HG02623 (cell line): ENCODE data around the gene FAM171A2.

Source experiments
- ATAC-seq: cut with Tn5 transposase; IDR thresholded peaks from one replicate; pipeline ENCODE4 v1.9.1; 2021; ENCODE audit warnings: moderate library complexity; ENCODE audit not compliant: unreplicated experiment

Gene FAM171A2

DNA sequence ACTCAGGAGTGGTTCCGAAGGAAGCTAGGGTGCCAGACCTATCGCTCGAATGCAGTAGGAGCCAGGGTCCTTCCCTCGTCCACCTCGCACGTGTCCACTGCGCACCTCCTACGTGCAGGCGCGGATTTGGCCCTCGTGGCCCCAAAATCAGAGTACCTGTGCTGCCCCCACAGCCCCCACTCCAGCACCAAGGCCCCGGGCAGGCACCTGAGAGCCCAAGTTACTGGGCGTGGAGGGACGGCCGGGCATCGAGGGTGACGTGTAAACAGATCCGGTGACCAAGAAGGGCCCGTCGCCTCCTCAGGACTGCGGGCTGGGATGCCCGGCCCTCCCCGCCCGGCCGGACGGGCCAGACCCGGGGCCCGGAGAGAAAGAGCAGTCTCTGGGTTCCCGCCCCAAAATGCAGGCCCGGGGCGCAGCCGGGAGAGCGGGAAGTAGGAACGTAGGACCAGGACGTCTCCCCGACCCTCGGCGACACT lies 39.5 kb downstream of the FAM171A2 start:
- ATAC-seq, result no peak

DNA sequence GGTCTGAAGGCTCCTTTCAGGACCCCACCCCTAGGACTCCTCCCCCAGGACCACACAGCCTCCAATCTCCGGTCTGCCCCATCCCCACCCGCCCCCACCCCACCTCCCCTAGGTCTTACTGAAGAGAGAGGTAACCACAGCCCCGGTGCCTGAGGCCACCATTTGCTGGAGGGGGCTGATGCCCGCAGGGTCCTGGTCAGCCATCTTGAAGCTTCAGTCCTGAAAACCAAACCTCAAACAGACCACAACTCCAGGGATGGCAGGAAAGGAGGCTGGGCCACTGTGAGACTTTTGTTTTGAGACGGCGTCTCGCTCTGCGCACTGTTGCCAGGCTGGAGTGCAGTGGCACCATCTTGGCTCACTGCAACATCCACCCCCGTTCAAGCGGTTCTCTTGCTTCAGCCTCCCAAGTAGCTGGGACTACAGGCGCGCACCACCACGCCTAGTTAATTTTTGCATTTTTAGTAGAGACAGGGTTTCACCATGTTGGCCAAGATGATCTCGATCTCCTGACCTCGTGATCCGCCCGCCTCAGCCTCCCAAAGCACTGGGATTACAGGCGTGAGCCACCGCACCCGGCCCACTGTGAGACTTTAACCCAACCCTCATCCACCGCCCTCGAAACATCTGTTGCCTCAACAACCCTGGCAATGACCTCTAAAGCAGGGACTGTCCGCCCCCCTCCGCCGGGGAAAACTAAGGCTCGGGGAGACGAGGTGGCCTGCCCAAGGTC lies 40.1 kb downstream of the FAM171A2 start:
- ATAC-seq, result no peak

- ATAC-seq, result no peak
These were observed 41.3 kb downstream of the FAM171A2 start for GRCh38 chr17:44322236-44322895.

DNA sequence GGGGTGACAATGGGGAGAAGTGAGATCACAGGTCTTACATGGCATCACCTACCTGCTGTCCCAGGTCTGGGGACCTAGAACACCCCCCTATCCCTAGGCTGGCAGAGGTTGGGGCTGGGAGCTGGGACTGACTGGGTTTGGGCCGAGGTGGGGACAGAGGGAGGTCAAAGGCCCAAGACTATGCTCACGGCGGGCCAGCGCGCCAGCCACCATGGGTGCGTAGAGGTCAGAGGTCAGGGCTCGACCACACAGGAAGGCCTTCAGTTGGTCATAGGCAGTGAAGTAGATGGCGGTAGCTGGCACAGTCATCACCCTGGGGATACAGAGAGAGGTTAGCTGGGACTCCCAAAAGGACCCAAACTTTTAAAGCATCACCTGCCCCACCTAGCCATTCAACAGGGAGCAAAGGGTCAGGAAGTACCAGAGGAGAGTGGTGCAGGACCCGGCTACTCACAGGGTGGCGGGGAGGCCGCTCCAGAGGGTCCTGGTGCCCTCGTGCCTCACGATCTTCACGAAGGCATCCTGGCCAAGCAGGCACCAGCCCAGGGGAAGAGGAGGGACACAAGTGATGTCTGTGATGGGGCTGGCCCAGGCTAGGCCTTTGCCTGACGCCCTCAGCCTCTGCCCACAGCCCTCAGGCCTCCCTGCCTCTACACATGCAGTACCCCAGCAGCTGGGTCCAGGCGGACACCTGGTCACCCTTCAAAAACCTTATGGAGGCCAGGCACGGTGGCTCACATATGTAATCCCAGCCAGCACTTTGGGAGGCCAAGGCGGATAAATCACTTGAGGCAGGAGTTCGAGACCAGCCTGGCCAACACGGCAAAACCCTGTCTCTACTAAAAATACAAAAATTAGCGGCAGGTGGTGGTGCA lies 42.2 kb downstream of the FAM171A2 start:
- no peak for ATAC-seq

- no peak for ATAC-seq
These were observed 43.6 kb downstream of the FAM171A2 start for GRCh38 chr17:44320066-44320465.

DNA sequence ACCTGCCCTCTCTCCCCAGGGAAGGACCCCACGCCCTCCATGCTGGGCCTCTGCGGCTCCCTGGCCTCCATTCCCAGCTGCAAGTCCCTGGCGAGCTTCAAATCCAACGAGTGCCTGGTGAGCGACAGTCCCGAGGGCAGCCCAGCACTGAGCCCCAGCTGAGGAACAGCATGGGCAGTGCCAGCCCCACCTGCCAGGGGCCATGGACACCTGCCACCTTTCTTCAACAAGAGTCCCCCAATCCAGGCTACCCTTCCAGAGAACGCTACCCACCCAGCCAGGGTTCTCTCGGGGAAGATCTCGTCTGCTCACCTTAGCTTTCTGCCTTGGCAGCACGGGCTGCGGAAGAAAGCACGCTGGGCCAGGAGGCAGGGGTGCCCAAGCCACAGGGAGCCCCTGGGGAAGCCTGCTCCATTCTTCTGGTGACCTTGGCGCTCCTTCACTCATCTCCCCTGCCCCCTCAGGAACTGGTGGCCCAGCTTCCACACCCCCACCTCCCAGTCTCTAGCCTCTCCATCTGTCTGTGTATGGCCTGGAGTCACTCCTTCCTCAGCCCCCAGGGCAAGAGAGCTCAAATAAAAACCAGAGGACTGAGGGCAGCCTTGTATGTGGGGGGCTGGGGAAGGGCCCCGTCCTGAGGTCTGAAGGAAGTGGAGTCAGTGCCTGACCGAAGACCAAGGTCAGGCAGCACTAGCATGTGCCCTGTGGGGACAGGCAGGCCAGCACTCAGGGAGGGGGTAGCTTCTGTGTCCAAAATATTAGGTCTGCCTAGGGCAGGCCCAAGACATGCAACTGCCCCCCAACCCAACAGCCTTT lies 45.4 kb downstream of the FAM171A2 start:
- no peak for ATAC-seq

- ATAC-seq, result no peak
These were observed 46.1 kb downstream of the FAM171A2 start for GRCh38 chr17:44317545-44317944.

- ATAC-seq, result no peak
These were observed 47.6 kb downstream of the FAM171A2 start for GRCh38 chr17:44315760-44316731.

GRCh38 chr17:44314869-44315661 lies 48.6 kb downstream of the FAM171A2 start:
- ATAC-seq, result no peak

- no peak for ATAC-seq
These were observed 49.2 kb downstream of the FAM171A2 start for GRCh38 chr17:44314524-44314868.

- no peak for ATAC-seq
These were observed 49.6 kb downstream of the FAM171A2 start for GRCh38 chr17:44314031-44314430.

DNA sequence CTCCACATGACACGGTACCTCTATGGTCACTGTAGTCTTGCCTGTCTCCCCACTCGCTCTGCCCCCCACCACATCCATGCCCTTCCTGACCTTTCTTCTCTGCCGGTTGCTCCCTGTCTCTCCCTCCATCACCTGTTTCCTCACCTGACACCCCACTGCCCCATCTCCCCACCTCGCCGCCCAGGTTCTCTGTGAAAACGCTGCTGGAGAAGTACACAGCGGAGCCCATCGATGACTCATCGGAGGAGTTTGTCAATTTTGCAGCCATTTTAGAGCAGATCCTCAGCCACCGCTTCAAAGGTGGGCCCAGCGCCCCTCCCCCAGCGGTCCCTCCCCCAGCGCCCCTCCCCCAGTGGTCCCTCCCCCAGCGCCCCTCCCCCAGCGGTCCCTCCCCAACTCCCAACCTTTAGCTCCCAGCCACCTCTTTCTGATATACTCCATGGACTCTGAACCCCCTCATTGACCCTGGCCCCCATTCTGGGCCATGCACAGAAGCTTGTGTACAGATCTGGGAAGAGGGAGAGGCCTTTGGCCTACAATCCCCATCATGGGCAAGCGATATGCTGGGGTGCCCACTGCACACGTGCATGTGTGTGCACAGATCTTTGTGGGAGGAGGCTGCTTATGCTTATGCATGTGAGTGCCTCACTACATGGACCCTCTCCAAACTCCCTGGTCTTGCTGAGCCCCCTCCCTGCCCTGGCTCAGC lies 51.1 kb downstream of the FAM171A2 start:
- ATAC-seq, result no peak

DNA sequence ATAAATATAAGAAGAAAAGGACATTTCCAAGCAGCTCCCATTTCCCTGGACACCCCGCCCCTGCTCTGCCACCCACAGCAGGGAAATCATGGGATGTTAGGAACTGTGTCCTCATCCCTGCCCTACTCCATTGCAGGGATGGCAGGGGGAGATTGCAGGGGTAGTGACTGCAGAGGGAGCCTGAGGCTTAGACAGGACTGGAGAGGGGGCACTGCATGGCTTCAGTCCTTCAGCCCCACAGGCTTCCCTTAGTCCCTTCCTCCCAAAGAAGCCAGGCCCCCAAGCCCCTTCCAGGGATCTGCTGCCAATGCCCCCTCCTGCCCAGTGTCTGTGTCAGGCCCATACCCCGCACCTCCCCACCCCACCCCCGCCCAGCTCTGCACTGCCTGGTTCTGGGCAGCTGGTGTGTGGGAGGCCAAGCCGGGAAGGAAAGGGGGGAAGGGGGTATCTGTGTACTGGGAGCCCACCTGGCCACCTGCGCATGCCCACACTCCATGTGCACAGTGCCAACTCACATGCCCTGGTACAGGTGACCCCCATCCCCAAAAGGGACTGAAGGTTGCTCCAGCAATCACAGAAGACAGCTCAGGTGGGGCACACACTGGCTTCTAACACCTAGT lies 52.0 kb downstream of the FAM171A2 start:
- no peak for ATAC-seq

DNA sequence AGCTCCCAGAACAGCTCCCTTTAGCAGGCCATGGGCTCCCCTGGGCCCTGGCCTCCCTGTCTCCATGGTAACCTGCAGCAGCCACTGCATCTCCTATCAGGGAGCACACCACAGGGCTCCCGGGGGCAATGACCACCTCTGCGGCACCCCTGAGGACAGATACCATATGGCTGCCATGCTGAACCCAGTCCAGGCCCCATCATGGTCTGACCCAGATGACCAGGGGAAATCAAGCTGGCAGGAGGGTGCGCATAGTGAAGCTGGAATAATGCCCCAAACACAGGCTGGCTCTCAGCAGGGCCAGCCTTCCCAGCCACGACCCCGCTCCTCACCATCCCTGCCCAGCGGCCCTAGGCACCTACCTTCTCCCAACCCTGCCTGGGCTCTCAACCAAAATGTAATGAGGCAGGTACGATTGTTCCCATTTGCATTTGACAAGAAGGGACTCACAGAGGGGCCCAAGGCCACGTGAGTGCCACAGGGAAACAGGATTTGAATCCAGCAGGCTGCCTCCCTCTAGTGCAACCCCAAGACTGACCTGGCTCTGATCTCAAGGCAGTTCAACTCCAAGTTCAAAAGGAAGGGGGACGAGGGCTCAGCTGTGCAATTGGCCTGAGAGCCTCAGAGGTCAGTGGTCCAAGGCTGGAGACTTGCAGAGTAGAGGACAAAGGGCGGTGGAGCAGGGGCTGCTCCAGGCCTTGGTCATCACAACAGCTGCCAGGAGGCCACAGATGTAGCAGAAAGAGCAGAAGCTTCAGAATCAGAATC lies 52.9 kb downstream of the FAM171A2 start:
- ATAC-seq, result no peak

DNA sequence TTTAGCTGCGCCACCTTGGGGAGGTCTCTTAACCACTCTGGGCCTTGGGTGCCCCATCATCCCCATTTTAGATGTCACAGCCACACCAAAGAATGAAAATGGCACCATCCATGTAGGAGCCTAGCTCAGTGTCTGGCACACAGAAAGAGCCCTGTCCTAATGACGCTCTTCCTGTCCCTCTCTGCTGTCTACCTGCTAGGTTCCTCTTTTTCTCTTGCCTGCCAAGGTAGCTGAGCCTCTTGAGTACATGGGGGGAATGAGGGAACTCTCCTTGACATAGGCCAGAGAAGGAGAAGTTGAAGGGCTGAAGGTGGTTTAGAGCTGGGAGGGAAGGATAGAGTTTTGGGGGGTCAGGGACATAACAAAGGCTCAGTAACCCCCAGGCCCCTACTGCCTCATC lies 53.5 kb downstream of the FAM171A2 start:
- no peak for ATAC-seq

DNA sequence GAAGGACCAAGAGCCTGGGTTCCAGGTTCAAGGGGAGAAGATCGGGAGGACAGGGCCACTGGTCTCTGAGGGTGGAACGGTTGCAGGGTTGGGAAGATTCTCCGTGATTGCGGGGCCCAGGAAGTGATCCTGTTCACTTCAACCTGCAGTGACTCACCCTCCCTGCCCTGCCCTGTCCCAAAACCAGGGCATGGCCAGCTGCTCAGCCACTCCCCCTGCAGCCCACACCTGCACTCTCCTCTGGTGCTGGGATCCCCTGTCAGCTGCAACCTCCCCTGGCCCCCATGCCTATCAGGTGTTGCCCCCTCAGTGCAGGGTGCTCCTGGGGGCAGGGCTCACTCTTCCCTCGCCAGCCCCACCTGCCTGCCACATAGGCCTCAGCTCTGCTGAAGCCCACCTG lies 54.2 kb downstream of the FAM171A2 start:
- no peak for ATAC-seq

- ATAC-seq, result no peak
These were observed 54.8 kb downstream of the FAM171A2 start for GRCh38 chr17:44308865-44309264.
